CD4-positive, alpha-beta T cell treated with Interleukin-4 for 1 hour (primary cell): ENCODE results near the gene ROS1.

Experiments used
- DNase-seq, 2 donors: peaks; one replicate each; pipeline ENCODE4 v3.0.0-alpha.2; 2020 to 2022

Gene ROS1

DNA sequence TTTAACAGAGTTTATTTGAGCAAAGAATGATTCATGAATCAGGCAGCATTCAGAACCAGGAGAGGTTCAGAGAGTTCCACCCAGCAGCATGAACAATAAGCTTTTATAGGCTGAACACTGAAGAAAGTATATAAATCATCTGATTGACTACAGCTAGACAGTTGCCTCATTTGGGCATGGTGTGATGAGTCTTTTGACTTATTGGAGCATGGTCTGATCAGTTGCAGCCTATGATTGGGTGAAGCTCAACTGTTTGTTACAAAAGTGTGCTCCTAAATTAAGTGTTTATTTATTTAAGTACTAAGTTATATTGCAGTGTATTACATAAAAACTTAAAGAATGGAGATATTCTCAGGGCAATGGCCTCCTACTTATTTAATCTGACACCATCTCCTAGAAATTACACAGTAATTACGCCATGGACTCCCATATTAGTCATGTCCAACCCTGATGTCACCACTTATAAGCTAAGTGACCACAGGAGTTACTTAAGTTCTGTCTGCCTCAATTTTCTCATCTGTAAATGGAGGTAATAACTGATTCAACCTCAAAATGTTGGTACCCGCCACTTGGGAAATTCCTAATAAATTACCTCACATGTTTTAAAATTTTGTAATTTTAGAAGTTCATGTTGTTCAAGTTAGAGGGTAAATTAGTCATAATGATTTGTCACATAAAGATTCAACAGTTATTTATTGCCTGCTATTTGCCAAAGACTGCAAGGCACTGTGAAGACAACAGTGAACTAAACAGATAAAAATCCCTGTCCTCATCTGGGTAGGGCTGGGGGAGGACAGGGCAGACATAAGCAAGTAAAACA, 15.2 kb upstream of the ROS1 start:
- no peak for DNase-seq

DNA sequence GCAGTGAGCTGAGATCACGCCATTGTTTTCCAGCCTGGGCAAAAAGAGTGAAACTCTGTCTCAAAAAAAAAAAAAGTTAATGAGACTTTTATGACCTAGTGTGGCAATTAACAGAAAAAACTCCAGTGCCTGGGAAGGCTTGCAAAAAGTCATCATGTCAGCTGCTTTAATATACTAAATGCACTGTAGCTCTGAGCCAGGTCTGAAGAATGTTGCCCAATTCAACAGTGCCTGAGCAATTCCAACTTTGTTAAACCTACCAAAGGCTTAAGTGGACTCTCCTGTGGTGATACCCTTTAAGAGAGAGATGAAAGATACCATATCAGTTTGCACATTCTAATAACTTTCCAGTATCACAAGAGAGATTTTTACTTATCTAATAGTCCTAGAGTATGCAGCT, 6.5 kb upstream of the ROS1 start:
- DNase-seq, result no peak

DNA sequence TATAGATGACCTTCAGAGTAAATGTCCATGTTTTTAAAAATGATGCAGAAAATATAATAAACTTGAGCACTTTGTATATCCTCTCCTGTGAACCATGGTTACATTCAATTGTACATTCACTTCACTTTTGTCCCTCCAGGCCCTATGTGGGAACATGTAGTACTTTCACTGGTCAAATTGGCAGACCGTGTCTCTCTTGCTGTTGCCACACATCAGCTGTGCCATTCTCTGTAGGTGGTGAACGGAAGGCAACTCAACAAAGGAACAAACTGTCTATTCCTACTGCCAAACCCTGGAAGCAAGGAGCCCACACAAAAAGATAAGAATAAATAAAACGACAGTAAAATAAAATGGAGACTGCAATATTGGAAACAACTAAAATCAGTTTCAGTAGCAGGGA, 2.0 kb downstream of the ROS1 start:
- no peak for DNase-seq

DNA sequence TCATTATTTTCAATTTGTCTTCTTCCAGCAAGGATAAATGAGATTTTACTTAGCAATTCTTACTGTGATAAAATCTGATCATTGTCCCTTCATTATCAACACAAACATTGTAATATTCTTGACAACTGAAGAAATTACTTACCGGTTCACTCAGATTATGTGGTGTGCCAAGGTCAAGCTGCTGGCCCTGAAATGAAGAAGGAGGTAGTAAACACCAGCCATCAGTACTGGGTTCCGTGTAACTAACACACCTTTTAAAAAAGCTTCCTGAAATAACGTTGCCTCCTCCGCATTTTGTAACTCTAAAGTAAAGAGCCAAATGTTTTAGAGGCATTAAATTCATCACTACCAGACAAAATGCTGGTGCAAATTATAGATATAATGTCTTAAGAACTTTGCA, 7.4 kb downstream of the ROS1 start:
- DNase-seq, result no peak

DNA sequence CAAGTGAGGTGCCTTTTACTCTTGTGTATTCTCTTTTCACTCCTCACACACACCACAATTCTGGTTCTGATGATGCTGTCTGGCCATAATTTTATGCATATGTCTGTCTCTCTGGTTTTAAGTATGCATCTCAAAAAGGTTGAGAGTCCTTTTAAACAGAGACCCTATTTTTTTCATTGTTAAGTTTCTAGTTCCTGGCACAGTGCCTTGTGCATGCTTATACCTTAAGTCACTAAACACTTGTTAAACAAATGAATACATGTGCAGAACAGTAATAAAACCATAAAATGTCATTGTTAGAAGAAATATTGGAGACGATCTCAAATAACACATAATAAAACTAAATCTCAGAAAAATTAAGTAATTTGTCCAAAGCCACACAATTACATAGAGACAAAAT, 7.9 kb downstream of the ROS1 start:
- DNase-seq, result no peak

DNA sequence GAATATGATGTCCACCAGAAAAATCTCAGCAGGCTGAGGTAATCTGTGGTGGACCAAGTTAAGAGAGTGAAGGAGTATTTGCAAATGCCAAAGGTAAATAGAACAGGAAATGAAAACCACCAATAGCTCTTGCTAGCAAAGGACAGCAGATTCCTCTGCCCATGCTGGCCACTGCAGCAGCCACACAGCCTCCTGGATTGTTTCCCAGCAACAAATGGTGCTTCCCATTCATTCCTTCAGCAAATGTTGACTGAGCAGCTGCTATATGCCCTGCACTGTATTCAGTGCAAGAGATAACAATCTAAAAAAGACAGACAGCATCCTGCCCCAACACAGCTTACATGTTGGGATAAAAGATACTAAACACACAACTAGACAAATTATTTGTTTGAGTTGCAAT, 11.0 kb downstream of the ROS1 start:
- DNase-seq, result no peak

DNA sequence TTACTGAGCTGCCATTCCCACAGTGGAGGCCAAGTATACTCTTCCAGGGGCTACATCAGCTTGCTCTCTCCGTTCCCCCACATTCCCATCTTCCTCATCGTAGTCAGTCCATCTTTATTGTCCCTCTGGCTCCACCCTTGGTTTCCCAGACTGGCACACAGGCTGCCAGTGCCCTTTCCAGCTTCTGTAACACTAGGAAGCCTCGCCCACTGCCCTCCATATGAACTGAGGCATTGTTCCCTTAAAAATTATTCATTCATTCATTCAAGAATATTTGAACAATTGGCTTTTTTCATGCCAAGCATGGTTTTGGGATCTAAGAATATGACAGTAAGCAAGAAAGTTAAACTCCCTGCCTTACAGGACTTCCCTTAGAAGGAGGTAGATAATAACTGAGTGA, 14.3 kb downstream of the ROS1 start:
- DNase-seq, result no peak

DNA sequence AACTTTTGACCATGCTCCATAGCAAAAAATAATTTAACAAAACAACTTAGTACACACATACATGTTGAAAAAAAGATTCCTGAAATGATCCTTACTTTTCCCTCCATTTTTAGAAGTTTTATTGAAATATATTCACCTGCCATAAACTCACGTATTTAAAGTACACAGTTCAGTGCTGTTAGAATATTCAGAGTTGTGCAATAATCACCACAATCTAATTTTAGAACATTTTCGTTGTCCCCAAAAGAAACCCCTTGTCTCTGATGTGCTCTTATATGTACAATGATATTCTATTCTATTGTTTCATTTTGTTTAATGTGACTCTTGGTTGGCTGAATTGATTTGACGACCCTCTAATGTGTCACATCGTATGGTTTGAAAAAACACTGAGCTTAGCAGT, 15.9 kb downstream of the ROS1 start:
- DNase-seq, result no peak

DNA sequence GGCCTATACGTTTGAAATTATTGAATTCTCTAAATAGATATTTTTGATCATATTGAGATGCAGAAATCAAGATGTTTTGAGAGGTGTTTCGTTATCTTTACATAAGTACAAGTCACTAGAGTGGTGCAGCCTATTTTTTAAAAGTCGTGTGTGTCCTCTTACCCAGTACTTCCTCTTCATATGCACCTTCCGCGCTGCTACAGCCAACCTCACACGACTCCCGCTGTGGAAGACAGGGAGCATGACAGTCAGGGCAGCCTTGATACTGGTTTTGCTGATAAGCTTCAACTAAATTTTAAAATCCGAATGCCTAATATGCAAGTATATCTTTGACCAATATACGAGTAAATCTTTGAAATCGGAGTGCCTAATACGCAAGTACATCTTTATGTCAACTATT, 16.3 kb downstream of the ROS1 start:
- DNase-seq, result no peak

DNA sequence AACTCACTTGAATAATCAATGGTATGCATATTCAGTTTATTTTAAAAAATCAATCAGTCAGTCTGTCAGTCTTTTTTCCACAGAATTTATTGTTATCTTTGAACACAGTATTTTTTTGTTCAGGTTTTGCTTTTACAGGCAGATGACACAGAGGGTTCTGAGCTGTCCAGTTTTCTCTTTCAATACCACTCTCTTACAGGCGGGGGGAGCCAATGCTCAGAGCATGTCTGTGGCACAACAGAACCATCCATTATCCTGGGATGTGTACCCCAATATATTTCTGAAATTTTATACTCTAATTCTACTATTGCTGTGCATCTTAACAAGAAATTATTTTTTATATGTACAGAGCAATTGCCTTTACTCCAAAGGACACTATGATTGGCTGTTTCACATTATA, 21.2 kb downstream of the ROS1 start:
- DNase-seq, result no peak

DNA sequence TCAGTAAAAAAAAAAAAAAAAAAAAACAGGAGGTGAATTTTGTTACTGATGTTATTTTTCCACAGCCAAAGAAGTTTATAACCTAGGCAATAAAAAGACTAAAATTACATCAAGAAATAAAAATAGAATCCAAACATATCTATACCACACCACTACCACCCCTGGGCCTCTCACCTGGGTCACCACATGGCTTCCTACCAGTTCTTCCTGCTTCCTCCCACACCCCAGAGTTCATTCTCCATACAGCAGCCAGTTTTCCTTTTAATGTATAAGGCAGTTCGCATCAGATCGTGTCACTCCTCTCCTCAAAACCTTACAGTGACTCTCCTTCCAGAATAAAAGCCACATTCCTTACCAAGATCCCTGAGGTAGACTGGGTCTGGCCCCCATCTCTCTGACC, 23.9 kb downstream of the ROS1 start:
- DNase-seq, result no peak

DNA sequence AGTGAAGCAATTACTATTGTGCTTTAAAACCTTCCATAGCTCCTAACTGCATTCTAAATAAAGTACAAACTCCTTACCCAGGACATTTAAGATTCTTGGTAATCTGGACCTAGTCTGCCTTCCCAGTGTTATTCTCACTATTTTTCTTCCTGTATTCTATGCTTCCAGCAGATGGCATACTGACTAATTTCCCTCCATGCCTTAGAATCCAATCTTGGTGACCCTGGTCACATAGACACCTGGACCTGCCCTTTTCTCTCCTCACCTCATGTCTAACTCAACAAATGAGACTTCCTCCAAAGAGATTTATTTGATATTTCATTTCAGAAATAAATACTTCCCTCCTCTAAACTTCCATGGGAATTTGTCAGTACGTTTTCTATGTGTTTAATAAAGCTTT, 25.8 kb downstream of the ROS1 start:
- DNase-seq, result no peak

DNA sequence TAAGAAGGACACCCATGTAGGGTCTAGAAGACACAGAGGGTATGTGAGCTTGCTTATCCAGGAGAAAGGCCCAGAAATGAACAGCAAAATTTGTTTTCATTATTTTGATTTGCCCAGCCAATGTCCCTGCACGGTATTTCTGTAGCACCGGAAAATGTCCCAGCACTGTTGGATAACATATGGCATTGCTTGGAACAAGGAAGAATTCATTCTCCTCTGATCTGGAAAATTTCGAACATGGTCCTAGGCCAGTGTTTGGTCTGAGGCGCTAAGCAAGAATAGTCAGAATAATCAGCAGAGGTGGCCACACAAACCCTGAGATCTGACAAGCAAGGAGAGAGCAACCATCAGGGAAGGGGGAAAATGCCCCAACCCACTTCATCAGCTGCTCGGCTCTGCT, 26.6 kb downstream of the ROS1 start:
- no peak for DNase-seq

DNA sequence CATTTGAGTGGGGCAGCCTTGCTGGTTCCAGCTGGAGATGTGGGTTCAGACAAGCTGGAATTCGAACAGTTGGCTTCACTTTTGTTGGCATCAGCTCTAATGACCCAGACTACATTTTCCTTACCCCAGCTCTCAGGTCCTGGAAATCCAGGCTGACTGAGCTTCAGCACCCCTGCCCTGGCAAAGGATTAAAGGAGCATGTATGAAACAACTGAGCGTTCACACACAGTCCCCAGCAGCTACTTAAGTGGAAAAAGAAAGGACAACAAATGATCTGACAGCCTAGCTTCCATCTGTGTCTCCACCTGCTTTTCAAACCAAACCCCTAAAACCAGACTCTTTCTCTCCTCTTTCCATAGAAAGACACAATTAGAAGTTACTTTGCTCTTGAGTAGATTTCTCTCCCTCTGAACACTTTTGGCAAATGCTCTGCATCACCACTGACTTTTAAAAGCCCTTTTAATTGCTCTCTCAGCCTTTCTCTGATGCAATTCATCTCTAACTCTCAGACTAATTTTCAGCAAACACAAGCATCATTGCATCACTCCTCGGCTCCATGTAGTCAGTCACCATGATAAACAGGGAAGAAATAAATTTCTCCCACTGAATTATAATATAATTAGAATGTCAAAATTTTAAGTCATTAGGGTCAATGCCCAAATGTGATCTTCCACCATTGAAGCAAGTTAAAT, 28.1 kb downstream of the ROS1 start:
- DNase-seq, result no peak

DNA sequence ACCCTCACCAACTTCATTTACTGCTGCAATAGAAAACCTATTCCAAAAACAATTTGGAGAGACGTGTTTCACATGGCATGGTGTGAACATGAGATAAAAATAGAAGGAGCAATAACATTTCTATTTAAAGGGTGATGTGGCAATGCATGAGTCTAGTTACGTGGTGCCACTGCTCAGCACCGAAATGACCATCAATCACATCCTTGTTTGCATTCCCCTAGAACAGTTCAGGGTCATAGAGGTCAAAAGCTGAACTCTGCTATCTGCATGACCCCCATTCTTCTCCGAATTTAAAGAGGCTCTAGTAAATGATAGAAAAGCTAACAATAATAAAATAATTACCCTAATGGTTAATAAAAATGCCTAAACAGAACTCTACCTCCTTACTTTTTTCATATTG, 29.5 kb downstream of the ROS1 start:
- no peak for DNase-seq

DNA sequence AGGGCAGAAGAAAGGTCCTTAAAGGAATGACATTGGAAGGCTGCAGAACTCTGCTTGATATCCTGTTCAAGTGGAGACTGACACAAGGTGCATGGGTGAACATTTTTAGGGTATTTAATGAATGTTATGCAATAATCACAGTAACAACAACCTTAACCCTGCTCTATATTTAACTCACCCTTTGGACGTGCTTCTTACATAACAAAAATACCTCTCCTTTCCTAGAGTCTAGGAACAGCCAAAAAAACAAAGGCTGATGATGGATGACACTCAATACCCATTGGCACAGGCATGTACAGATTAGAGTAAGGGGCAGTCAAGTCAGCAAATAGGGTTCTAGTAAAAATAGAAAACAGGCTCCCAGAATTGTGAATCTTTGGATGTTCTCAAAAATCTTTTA, 30.6 kb downstream of the ROS1 start:
- no peak for DNase-seq

DNA sequence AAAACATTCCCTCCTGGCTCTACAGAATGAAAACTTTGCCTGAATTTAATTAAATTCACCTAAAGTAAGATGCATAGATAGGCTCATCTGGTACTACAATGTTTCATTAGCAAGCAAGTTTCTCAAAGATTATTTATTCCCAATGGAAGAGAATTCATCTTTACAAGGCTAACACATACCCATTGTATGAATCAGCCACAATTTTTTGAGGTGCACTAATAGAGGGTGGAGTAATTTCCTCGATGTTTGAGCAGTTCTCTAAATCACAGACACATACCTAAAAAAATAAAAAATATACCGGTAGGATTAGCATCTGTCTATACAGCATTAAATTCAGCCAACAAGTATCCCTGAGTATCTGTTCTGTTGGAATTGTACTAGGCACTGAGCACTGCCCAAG, 32.7 kb downstream of the ROS1 start:
- no peak for DNase-seq

DNA sequence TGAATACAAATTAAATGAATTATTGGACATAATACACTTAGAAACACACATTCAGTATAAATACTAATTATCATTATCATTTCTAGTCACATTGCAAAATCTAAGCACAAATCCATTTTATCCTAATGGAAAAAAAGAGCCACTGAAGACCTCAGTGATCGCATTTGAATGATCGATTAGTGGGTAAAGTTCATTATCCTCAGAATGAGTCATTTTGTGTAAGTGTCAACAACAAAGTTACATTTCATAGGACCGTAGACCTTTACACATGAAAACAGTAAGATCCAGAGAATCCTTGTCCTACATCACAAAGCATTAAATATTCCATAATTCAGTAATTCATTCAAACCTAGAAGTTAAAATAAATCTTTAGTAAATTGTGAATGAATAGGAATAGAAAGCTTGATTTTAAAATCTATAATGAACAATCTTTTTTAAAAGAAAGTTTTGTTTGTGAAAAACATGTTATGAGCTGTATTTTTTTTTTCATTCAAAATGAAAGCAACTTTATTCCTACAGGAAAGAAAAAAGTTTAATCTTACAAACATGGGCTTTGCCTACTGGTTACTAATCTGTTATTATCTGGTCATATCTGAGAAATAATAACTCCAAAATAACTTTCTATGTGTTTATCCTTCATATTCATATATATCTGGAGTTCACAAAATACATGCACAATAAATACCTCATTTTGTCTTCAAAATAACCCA, 33.7 kb downstream of the ROS1 start:
- DNase-seq, result no peak

DNA sequence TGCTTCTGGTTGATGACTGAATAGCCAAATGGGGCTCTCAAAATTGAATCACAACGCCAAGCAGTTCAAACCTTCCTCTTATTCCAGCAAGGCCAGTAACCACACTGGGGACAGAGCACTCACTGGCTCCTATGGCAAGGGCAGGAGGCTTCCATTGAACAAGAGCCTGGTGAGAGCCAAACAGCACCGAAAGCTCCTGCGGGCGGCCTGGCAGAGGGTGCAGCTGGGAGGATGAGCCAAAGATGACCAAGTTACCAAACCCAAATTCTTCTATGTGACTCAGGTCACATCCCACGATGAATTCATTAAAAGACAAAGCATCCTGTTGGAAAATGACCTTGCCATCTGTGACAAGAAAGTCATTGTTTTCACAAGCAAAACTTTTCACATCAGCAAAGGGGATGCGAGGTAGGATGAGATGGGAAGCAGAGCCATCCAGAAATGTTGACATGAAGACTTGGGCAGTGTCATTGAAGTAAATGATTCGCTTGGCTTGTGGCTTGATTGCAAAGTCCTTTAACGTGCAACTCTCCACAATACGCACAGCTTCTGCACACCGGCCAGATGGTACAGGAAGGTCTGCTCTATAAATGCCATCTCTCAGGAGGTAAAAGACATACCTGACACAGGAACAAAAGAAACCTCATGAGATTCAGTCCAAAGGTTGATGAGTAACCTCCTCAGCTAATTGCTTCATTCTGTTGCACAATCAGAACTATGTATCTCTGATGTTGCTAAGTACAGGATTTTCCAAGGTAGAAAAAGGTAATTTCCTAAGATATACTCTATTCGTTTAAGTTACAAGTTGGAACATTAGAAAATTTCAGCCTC, 36.3 kb downstream of the ROS1 start:
- no peak for DNase-seq

DNA sequence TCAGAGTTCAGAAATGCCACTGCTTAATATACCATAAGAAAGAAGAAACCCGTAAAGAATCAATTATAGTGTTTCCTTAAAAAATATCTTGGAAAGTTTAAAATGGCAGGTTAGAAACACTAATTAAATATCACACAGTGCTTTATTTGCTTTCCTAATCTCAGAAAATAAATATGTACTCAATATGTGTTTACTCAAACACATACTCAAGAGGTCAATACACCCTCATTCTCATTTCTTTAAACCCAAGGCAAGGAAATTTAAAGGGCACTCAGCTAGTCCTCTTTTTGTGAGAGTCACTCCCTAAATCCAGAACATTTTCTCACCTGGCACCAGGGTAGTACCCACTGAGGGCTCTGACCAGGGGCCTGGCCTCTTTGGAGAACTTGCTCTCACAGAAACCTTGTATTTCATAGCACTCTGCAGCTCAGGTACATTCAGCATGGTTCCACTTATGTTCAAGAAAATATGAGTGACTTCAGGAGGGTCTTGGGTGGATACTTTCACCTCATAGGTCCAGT, 38.2 kb downstream of the ROS1 start:
- no peak for DNase-seq

DNA sequence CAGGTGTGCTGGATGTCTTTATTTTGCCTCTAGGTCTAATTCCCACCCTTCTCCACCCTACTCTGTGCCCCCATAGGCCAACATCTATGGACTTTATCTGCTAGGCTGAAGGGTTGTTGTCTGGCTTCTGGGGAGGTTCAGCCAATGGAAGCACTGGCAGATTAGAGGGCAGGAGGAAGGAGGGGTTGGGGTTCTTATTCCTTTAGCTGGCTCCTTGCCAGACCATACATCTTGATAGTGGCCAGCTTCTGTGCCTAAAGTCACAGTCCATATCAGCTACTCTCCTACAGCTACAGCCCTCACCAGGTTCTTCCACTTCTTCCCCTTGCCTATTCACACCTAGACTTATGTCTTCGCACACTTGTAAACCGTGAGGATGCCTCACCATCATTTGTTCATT, 41.1 kb downstream of the ROS1 start:
- no peak for DNase-seq

DNA sequence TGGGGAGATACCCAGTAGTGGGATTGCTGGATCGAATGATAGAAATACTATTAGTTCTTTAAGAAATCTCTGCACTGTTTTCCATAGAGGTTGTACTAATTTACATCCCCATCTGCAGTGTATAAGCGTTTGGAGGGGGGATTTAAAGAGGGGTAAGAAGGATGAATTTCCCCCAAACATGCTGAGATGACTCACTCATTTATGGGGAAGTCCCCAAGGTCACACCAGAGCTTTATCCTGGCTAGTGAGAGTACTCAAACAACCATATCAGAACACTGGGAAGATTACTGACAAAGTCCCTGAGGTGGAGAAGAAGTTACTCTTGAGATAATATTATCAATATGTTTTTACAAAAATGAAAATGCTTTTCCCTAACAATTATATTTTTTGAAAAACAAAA, 44.0 kb downstream of the ROS1 start:
- DNase-seq, result no peak

DNA sequence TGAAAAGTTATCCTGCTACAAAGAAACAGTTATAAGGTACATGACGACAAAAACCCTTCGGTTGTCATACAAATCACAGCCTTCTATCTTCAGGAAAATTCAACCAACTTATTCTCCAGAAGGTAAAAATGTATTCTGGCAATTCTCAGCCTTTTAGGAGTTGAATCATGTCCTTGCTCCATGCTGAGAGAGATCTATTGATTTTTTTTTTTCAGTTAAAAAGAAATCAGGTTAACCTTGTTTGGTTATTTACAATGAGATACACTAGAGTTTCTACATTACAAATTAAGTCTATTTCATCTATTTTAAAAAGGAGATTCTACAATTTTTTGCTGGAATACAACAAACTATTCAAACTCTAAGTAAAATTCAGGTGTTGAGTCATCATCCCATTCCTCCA, 45.4 kb downstream of the ROS1 start:
- DNase-seq, result no peak
